ENCODE results near the gene MAFG. TPM values are rescaled to one million over a fixed set of nuclear protein-coding genes. Genes with fewer than 3 reads are reported as not detected.

MAFG gene
- total RNA-seq, 1 experiment from 2014 or later, result 45.2 TPM

Other genes starting within 250 kb of the MAFG start
- gene ARL16, start 243.9 kb downstream of the MAFG start, total RNA-seq (2014; rRNA removed; shearing (Covaris generic); ENCODE audit: low replicate concordance), result 75.3 and 89.9 TPM in 2 replicates
- gene HGS, start 243.7 kb downstream of the MAFG start, total RNA-seq (2014; rRNA removed; shearing (Covaris generic); ENCODE audit: low replicate concordance), result 87.1 and 96.6 TPM in 2 replicates
- 185 and 238 TPM in 2 replicates for gene MRPL12, start 224.4 kb downstream of the MAFG start, total RNA-seq (2014; rRNA removed; shearing (Covaris generic); ENCODE audit: low replicate concordance)
- gene SLC25A10, start 215.5 kb downstream of the MAFG start, total RNA-seq (2014; rRNA removed; shearing (Covaris generic); ENCODE audit: low replicate concordance), result 93.2 and 105 TPM in 2 replicates
- gene GCGR, start 123.6 kb downstream of the MAFG start, total RNA-seq (2014; rRNA removed; shearing (Covaris generic); ENCODE audit: low replicate concordance), result not detected in 2 replicates
- 24.7 and 30.9 TPM in 2 replicates for gene MCRIP1, start 94.4 kb downstream of the MAFG start, total RNA-seq (2014; rRNA removed; shearing (Covaris generic); ENCODE audit: low replicate concordance)
- not detected in 2 replicates for gene PPP1R27, start 92.7 kb downstream of the MAFG start, total RNA-seq (2014; rRNA removed; shearing (Covaris generic); ENCODE audit: low replicate concordance)
- 653 and 796 TPM in 2 replicates for gene P4HB, start 67.2 kb downstream of the MAFG start, total RNA-seq (2014; rRNA removed; shearing (Covaris generic); ENCODE audit: low replicate concordance)
- gene ARHGDIA, start 56.4 kb downstream of the MAFG start, total RNA-seq (2014; rRNA removed; shearing (Covaris generic); ENCODE audit: low replicate concordance), result 117 and 146 TPM in 2 replicates
- 279 and 312 TPM in 2 replicates for gene ALYREF, start 36.1 kb downstream of the MAFG start, total RNA-seq (2014; rRNA removed; shearing (Covaris generic); ENCODE audit: low replicate concordance)
- gene ANAPC11, start 36.0 kb downstream of the MAFG start, total RNA-seq (2014; rRNA removed; shearing (Covaris generic); ENCODE audit: low replicate concordance), result 220 and 309 TPM in 2 replicates
- gene NPB, start 25.5 kb downstream of the MAFG start, total RNA-seq (2014; rRNA removed; shearing (Covaris generic); ENCODE audit: low replicate concordance), result 0.07 and 5.4 TPM in 2 replicates
- gene PCYT2, start 16.3 kb downstream of the MAFG start, total RNA-seq (2014; rRNA removed; shearing (Covaris generic); ENCODE audit: low replicate concordance), result 26.2 and 59.9 TPM in 2 replicates
- 46.1 and 67.8 TPM in 2 replicates for gene SIRT7, start 9.6 kb downstream of the MAFG start, total RNA-seq (2014; rRNA removed; shearing (Covaris generic); ENCODE audit: low replicate concordance)
- gene PYCR1, start 9.6 kb upstream of the MAFG start, total RNA-seq (2014; rRNA removed; shearing (Covaris generic); ENCODE audit: low replicate concordance), result 272 and 283 TPM in 2 replicates
- not detected in 2 replicates for gene MYADML2, start 19.5 kb upstream of the MAFG start, total RNA-seq (2014; rRNA removed; shearing (Covaris generic); ENCODE audit: low replicate concordance)
- not detected in 2 replicates for gene NOTUM, start 33.5 kb upstream of the MAFG start, total RNA-seq (2014; rRNA removed; shearing (Covaris generic); ENCODE audit: low replicate concordance)
- 48.7 and 62.8 TPM in 2 replicates for gene ASPSCR1, start 49.9 kb upstream of the MAFG start, total RNA-seq (2014; rRNA removed; shearing (Covaris generic); ENCODE audit: low replicate concordance)
- gene CENPX, start 95.1 kb upstream of the MAFG start, total RNA-seq (2014; rRNA removed; shearing (Covaris generic); ENCODE audit: low replicate concordance), result 157 and 162 TPM in 2 replicates
- 40.3 and 51.4 TPM in 2 replicates for gene LRRC45, start 95.6 kb upstream of the MAFG start, total RNA-seq (2014; rRNA removed; shearing (Covaris generic); ENCODE audit: low replicate concordance)
- gene RAC3, start 103.9 kb upstream of the MAFG start, total RNA-seq (2014; rRNA removed; shearing (Covaris generic); ENCODE audit: low replicate concordance), result 22.1 and 40.0 TPM in 2 replicates
- gene DCXR, start 110.0 kb upstream of the MAFG start, total RNA-seq (2014; rRNA removed; shearing (Covaris generic); ENCODE audit: low replicate concordance), result 56.6 and 98.4 TPM in 2 replicates
- 62.4 and 68.5 TPM in 2 replicates for gene RFNG, start 124.1 kb upstream of the MAFG start, total RNA-seq (2014; rRNA removed; shearing (Covaris generic); ENCODE audit: low replicate concordance)
- gene GPS1, start 124.2 kb upstream of the MAFG start, total RNA-seq (2014; rRNA removed; shearing (Covaris generic); ENCODE audit: low replicate concordance), result 154 and 160 TPM in 2 replicates
- gene DUS1L, start 138.1 kb upstream of the MAFG start, total RNA-seq (2014; rRNA removed; shearing (Covaris generic); ENCODE audit: low replicate concordance), result 126 and 135 TPM in 2 replicates
- gene FASN, start 170.5 kb upstream of the MAFG start, total RNA-seq (2014; rRNA removed; shearing (Covaris generic); ENCODE audit: low replicate concordance), result 58.4 and 64.6 TPM in 2 replicates

Measured in Caki2 (cell line).